ENCODE results near the gene ATP13A4. TPM values are rescaled to one million over a fixed set of nuclear protein-coding genes. Genes with fewer than 3 reads are reported as not detected.

The ATP13A4 gene
- total and polyA plus RNA-seq, 2 of the 8 experiments (the other 6 are each of a cell fraction or from before 2014, with no cell fraction given), result 0.12 TPM; not detected in 1

- TF ChIP-seq CHD7 (IDR thresholded peaks at IDR 0.05; ENCODE audit: insufficient replicate concordance, low read length) (no peak), MAX (IDR thresholded peaks at IDR 0.05) (no peak), CTBP2 (IDR thresholded peaks at IDR 0.05; ENCODE audit: borderline replicate concordance, insufficient read depth, insufficient read length, low read length) (no peak), ZNF274 (IDR thresholded peaks at IDR 0.05; ENCODE audit: borderline replicate concordance, extremely low read depth, low read length) (no peak), SIN3A (conservative IDR thresholded peaks at IDR 0.05 in 1 of 2, IDR thresholded peaks at IDR 0.05 in 1 of 2; ENCODE audit: low read depth in 1 of 2, low read length in 2 of 2) (no peak), HDAC2 (IDR thresholded peaks at IDR 0.05; ENCODE audit: borderline replicate concordance in 1 of 2, low read depth in 2 of 2, low read length in 2 of 2) (no peak), BRCA1 (IDR thresholded peaks at IDR 0.05; ENCODE audit: low read depth, low read length) (no peak), KDM4A (IDR thresholded peaks at IDR 0.05; ENCODE audit: low read depth, low read length, severe bottlenecking) (no peak), CBX5 (IDR thresholded peaks at IDR 0.05; ENCODE audit: low read depth, low read length) (no peak), CBX8 (IDR thresholded peaks at IDR 0.05; ENCODE audit: borderline replicate concordance, low read depth, low read length) (no peak)
Measured at GRCh38 chr3:193548406-193548805, 6.3 kb downstream of the ATP13A4 start (continued).
